Heart right ventricle (tissue), 16 donors: Measurements from ENCODE around the gene TECR. TPM values are rescaled to one million over a fixed set of nuclear protein-coding genes. Genes with fewer than 3 reads are reported as not detected.

Experiments
- ATAC-seq, 8 donors: fragments of 200-7000 bp; cut with Tn5 transposase; one replicate each; pipeline ENCODE4 v1.9.1; 2020; ENCODE audit warnings: mild to moderate bottlenecking in 8 of 8, moderate library complexity in 8 of 8, moderate number of reproducible peaks in 1 of 8
- DNase-seq, 2 donors: peaks; one replicate each; pipeline ENCODE4 v3.0.0-alpha.2; 2020
- H3K27ac ChIP-seq, 10 donors: fragments of 200-600 bp; sonication (generic) in 2 of 10; one replicate each; pipeline versions ENCODE4 v1.5.0 to v1.8.0; 2020 to 2022; ENCODE audit warnings: mild to moderate bottlenecking in 3 of 10
- H3K27me3 ChIP-seq, 7 donors: fragments of 200-600 bp; one replicate each; pipeline ENCODE4 v1.8.0; 2021 to 2022; ENCODE audit warnings: mild to moderate bottlenecking in 2 of 7
- H3K36me3 ChIP-seq, 9 donors: fragments of 200-600 bp; sonication (generic) in 1 of 9; one replicate each; pipeline versions ENCODE4 v1.5.0 to v1.8.0; 2020 to 2022; ENCODE audit warnings: mild to moderate bottlenecking in 2 of 9
- H3K4me1 ChIP-seq, 9 donors: fragments of 200-600 bp; sonication (generic) in 1 of 9; one replicate each; pipeline versions ENCODE4 v1.5.0 to v1.8.0; 2020 to 2022; ENCODE audit warnings: mild to moderate bottlenecking in 4 of 9
- H3K4me3 ChIP-seq, 10 donors: fragments of 200-600 bp; sonication (generic) in 2 of 10; one replicate each; pipeline versions ENCODE4 v1.5.0 to v1.8.0; 2020 to 2022; ENCODE audit warnings: mild to moderate bottlenecking in 7 of 10, moderate library complexity in 2 of 10
- H3K9me3 ChIP-seq, 11 donors: fragments of 200-600 bp in 10 of 11; sonication (generic) in 2 of 11; one replicate each; pipeline versions ENCODE4 v1.5.0 to v1.8.0; 2013 to 2022; ENCODE audit warnings: mild to moderate bottlenecking in 2 of 11, control low read depth in 1 of 11, moderate library complexity in 1 of 11
- CTCF ChIP-seq, 9 donors: fragments of 200-600 bp; sonication (generic) in 2 of 9; IDR thresholded peaks; one replicate each; pipeline versions ENCODE4 v1.5.0 to v1.8.0; 2021 to 2022; ENCODE audit warnings: antibody characterized with exemption in 9 of 9, mild to moderate bottlenecking in 5 of 9, moderate library complexity in 1 of 9
- WGBS, 2 donors: extraction: QIAGEN DNeasy Blood & Tissue Kit; methylation state at CpG; one replicate each; pipeline ENCODE4 v1.1.7; 2013; ENCODE audit warnings: inconsistent platforms in 1 of 2; 5-methylcytosine and 5-hydroxymethylcytosine counted together
- intact Hi-C, 10 donors: fragments of 100-400 bp; cut with DNase I; formaldehyde crosslinking; loops; one replicate each; pipeline versions ENCODE4 v1.11.1 to v1.14.2; 2022
- polyA plus RNA-seq, 2 donors: library from polyadenylated mRNA; stranded (reverse); fragments of 200-250 nt; gene quantifications; one replicate each; pipeline ENCODE4 v1.2.3, GENCODE V29; 2013
- total RNA-seq, 10 donors: library from RNA; stranded (reverse); fragmentation: NEBNext Ultra II Directional in 3 of 10; extraction: Animal tissue kit (Norgen Biotek cat#: 25700) in 3 of 10; gene quantifications; one replicate each; pipeline versions ENCODE4 v1.2.1 to v1.2.4, GENCODE V29; 2021 to 2023
- donor health status: Arrhythmogenic right ventricular cardiomyopathy.
- donor health status: ischemic (EF 13 %, LVEDD 7.1; RV severe dilation, severe dysfunction).
- donor health status: healthy with polysubstance abuse.
- donor health status: DM: no; HTN: yes; CAD: no.
- donor health status: DM: no; HTN: no; CAD: no.
- donor health status: ischemic (EF 25% LVEDD 6.9; RV normal size, moderate dysfunction).
- donor health status: ischemic (EF 25% LVEDD 5.7; RV mildly dilated, moderate dysfunction).
- donor health status: healthy.
- donor health status: DM: yes; HTN: yes; CAD: no.
- donor health status: Ischemic cardiomyopathy.
- donor health status: ischemic (EF 35%, LVEDD 5.7; RV mildly dilated, moderate dysfunction).
- donor health status: nonischemic (EF 11% LVEDD 7.7; RV severe dilation, severe dysfunction).
- donor health status: DM: yes; HTN: yes; CAD: no.
- donor health status: PGD.
- donor health status: ischemic (EF 29% LVEDD 5.4; RV normal size, mild dysfunction).
- donor health status: nonischemic (EF 23%, LVEDD 6.1; RV moderate dilation, normal function).

TECR gene
- total and polyA plus RNA-seq, 12 donors, result 61.4 to 194 (median 75.7) TPM

- WGBS, 2 donors, result 67 to 76% methylated on average over 23 of the region's 23 CpGs
- H3K36me3 ChIP-seq, result peaks cover 0 to 10% (median 0%) of the 10 kb centered on the region in 9 donors
- peak overlapping the region in 9 of 10 donors; percentile 10 to 95 (median 88) for H3K27ac ChIP-seq
- intact Hi-C loops, result no loop called here
- H3K4me3 ChIP-seq, result no peak overlapping the region
- no peak for TF ChIP-seq CTCF (IDR thresholded peaks at IDR 0.05)
- H3K4me1 ChIP-seq, result peaks cover 37 to 84% (median 50%) of the 10 kb centered on the region in 9 donors
- H3K9me3 ChIP-seq, result no peaks in the 10 kb centered on the region
- ATAC-seq (no peak), DNase-seq (peak in 1 of 2 donors; percentile 25)
- H3K27me3 ChIP-seq, result no peaks in the 10 kb centered on the region
Observed at GRCh38 chr19:14558370-14559066, 29.1 kb downstream of the TECR start.

GRCh38 chr19:14559916-14560775 lies 30.8 kb downstream of the TECR start:
- Histone ChIP-seq H3K36me3 (peaks cover 0 to 13% (median 0%) of the 10 kb centered on the region in 9 donors), H3K4me3 (peak overlapping the region in 7 of 10 donors; percentile 16 to 36 (median 29)), H3K9me3 (no peaks in the 10 kb centered on the region), H3K4me1 (peaks cover 37 to 78% (median 50%) of the 10 kb centered on the region in 9 donors), H3K27me3 (no peaks in the 10 kb centered on the region), H3K27ac (peak overlapping the region; percentile 79 to 97 (median 90))
- DNase-seq (peak; percentile 56 to 61), ATAC-seq (peak; percentile 31 to 80 (median 63))
- TF ChIP-seq CTCF (IDR thresholded peaks at IDR 0.05), result no peak
- intact Hi-C loops, result no loop called here
- WGBS, 2 donors, result 36 to 47% methylated on average over 28 of the region's 28 CpGs

- ATAC-seq, result no peak
- Histone ChIP-seq H3K36me3 (peaks cover 0 to 19% (median under 1%) of the 10 kb centered on the region in 9 donors), H3K27ac (peak overlapping the region; percentile 79 to 97 (median 90)), H3K4me1 (peaks cover 37 to 78% (median 50%) of the 10 kb centered on the region in 9 donors), H3K4me3 (peak overlapping the region in 1 of 10 donors; percentile 29), H3K27me3 (no peaks in the 10 kb centered on the region), H3K9me3 (no peaks in the 10 kb centered on the region)
- intact Hi-C loops, result no loop called here
- TF ChIP-seq CTCF (IDR thresholded peaks at IDR 0.05), result no peak
- DNase-seq, result no peak
- 69 to 72% methylated on average over 6 of the region's 6 CpGs for WGBS, 2 donors
Observed at GRCh38 chr19:14560776-14561108, 31.3 kb downstream of the TECR start.

- no peak for ATAC-seq
- 78 to 85% methylated on average over 8 of the region's 8 CpGs for WGBS, 2 donors
- intact Hi-C loops, result no loop called here
- peak overlapping the region; percentile 79 to 97 (median 90) for H3K27ac ChIP-seq
- no peak for TF ChIP-seq CTCF (IDR thresholded peaks at IDR 0.05)
- H3K4me3 ChIP-seq, result no peak overlapping the region
- H3K27me3 ChIP-seq, result no peaks in the 10 kb centered on the region
- H3K9me3 ChIP-seq, result no peaks in the 10 kb centered on the region
- H3K4me1 ChIP-seq, result peaks cover 37 to 74% (median 50%) of the 10 kb centered on the region in 9 donors
- no peak for DNase-seq
- peaks cover 0 to 24% (median 5%) of the 10 kb centered on the region in 9 donors for H3K36me3 ChIP-seq
Observed at GRCh38 chr19:14561249-14561648, 31.9 kb downstream of the TECR start.
